OCI-LY3 (cell line): ENCODE results near the gene DOCK10.
A peak's percentile ranks its signal among the peaks of the same experiment; 100 is the strongest.

Experiments used
- H2AFZ ChIP-seq: fragments of 200-600, 300-600 bp; shearing (Covaris generic); 2 replicates; pipeline ENCODE4 v1.6.0; 2014; ENCODE audit warnings: antibody characterized with exemption, low read depth, low read length
- H3K27ac ChIP-seq: fragments of 200-600, 300-600 bp; sonication (generic); 2 replicates; pipeline ENCODE4 v1.5.1; 2014; ENCODE audit warnings: mild to moderate bottlenecking, low read length, moderate library complexity, mixed read lengths
- H3K27me3 ChIP-seq: fragments of 200-600, 300-600 bp; sonication (generic); 2 replicates; pipeline ENCODE4 v1.6.1; 2014; ENCODE audit warnings: low read depth, low read length, mixed read lengths
- H3K36me3 ChIP-seq: fragments of 200-600, 300-600 bp; sonication (generic); replicated peaks from 2 replicates; pipeline ENCODE3; 2014; ENCODE audit warnings: low read depth, low read length, mixed read lengths
- H3K4me1 ChIP-seq: fragments of 300-600, 200-600 bp; sonication (generic); 2 replicates; pipeline ENCODE4 v1.6.1; 2014; ENCODE audit warnings: low read length, mixed read lengths
- H3K4me2 ChIP-seq: fragments of 200-600, 300-600 bp; sonication (generic); 2 replicates; pipeline ENCODE4 v1.6.1; 2014; ENCODE audit warnings: low read length, mixed read lengths
- H3K4me3 ChIP-seq: fragments of 300-600, 200-600 bp; sonication (generic); 2 replicates; pipeline ENCODE4 v1.5.1; 2014; ENCODE audit warnings: antibody characterized with exemption, mild to moderate bottlenecking, low read length, moderate library complexity
- H3K79me2 ChIP-seq: fragments of 300-600, 200-600 bp; shearing (Covaris generic); 2 replicates; pipeline ENCODE4 v1.6.1; 2014; ENCODE audit warnings: mild to moderate bottlenecking, low read length, mixed read lengths
- H3K9ac ChIP-seq: fragments of 300-600, 200-600 bp; shearing (Covaris generic); 2 replicates; pipeline ENCODE4 v1.6.0; 2014; ENCODE audit warnings: mild to moderate bottlenecking, low read length, moderate library complexity
- H3K9me3 ChIP-seq: fragments of 200-600, 300-600 bp; shearing (Covaris generic); 2 replicates; pipeline ENCODE4 v1.6.1; 2014; ENCODE audit warnings: low read length, mixed read lengths; ENCODE audit not compliant: insufficient read depth
- H4K20me1 ChIP-seq: fragments of 200-600, 300-600 bp; sonication (generic); 2 replicates; pipeline ENCODE4 v1.6.1; 2016; ENCODE audit warnings: low read length, mixed read lengths; ENCODE audit not compliant: insufficient read depth
- EZH2phosphoT487 ChIP-seq: fragments of 200-600 bp; shearing (Covaris generic); IDR thresholded peaks from 2 replicates; pipeline ENCODE4 v1.6.1; 2018; ENCODE audit warnings: antibody characterized with exemption, mixed run types, low read depth
- TF ChIP-seq, protein P1 (sequence below): fragments of 200-600, 300-600 bp; sonication (generic); IDR thresholded peaks from 2 replicates; pipeline ENCODE4 v1.5.1; 2014; ENCODE audit warnings: antibody characterized with exemption, low read length, low read depth

The DOCK10 gene

GRCh38 chr2:224780823-224781222, 261.4 kb downstream of the DOCK10 start:
- no peak overlapping the region for H3K27ac ChIP-seq
- no peaks in the 10 kb centered on the region for H3K79me2 ChIP-seq
- no peaks in the 10 kb centered on the region for H4K20me1 ChIP-seq
- no peak overlapping the region for H3K9ac ChIP-seq
- no peaks in the 10 kb centered on the region for H3K27me3 ChIP-seq
- no peak overlapping the region for H2AFZ ChIP-seq
- no peaks in the 10 kb centered on the region for H3K4me1 ChIP-seq
- TF ChIP-seq, protein P1, sequence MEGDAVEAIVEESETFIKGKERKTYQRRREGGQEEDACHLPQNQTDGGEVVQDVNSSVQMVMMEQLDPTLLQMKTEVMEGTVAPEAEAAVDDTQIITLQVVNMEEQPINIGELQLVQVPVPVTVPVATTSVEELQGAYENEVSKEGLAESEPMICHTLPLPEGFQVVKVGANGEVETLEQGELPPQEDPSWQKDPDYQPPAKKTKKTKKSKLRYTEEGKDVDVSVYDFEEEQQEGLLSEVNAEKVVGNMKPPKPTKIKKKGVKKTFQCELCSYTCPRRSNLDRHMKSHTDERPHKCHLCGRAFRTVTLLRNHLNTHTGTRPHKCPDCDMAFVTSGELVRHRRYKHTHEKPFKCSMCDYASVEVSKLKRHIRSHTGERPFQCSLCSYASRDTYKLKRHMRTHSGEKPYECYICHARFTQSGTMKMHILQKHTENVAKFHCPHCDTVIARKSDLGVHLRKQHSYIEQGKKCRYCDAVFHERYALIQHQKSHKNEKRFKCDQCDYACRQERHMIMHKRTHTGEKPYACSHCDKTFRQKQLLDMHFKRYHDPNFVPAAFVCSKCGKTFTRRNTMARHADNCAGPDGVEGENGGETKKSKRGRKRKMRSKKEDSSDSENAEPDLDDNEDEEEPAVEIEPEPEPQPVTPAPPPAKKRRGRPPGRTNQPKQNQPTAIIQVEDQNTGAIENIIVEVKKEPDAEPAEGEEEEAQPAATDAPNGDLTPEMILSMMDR, result no peak
- TF ChIP-seq EZH2phosphoT487, result no peak
- no peak overlapping the region for H3K4me2 ChIP-seq
- H3K9me3 ChIP-seq, result no peaks in the 10 kb centered on the region
- H3K4me3 ChIP-seq, result no peak overlapping the region
- peaks cover 16% of the 10 kb centered on the region for H3K36me3 ChIP-seq

DNA sequence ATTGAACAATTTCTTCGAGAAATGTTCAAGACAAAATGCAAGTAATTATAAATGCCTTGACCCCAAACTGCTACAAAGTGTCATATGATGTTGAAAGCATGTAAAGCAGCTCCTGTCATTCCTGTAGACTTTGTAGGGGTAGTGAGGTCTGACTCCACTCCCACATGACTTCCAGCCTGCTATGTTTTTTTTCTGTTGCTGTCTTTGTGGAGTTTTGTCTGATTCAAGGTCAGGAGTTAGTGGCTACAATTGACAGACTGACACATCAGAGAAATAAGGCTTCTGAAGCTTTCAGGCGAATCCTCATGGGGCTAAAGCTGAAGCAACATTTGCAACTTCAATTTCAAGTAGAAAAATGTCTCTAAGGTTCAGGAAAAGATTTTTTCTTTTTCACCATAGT, 262.2 kb downstream of the DOCK10 start:
- no peaks in the 10 kb centered on the region for H4K20me1 ChIP-seq
- no peak overlapping the region for H2AFZ ChIP-seq
- no peaks in the 10 kb centered on the region for H3K27me3 ChIP-seq
- H3K27ac ChIP-seq, result no peak overlapping the region
- no peak overlapping the region for H3K4me3 ChIP-seq
- no peaks in the 10 kb centered on the region for H3K9me3 ChIP-seq
- H3K9ac ChIP-seq, result no peak overlapping the region
- H3K4me1 ChIP-seq, result no peaks in the 10 kb centered on the region
- TF ChIP-seq, protein P1, result no peak
- no peak for TF ChIP-seq EZH2phosphoT487
- H3K4me2 ChIP-seq, result no peak overlapping the region
- no peaks in the 10 kb centered on the region for H3K79me2 ChIP-seq
- H3K36me3 ChIP-seq, result peaks cover 16% of the 10 kb centered on the region

DNA sequence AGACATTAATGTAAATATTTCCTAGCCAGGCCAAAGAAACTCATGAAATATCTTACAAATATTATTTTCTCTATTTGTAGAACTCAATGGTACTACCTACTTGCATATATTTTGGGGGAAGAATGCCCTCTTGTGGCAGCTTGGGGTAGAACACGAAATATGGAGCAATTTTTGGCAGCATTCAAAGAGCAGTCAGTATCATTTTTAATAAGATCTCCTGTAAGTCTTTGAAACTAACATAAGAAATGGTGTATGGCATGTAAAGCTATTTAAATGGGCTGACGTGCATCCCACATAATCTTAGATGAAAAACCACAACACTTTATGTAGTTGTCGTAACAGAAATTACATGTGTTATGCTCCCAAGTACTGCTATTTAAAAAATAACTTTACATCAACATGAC, 263.8 kb downstream of the DOCK10 start:
- Histone ChIP-seq H3K36me3 (peaks cover 14% of the 10 kb centered on the region), H4K20me1 (no peaks in the 10 kb centered on the region), H3K9ac (no peak overlapping the region), H3K4me3 (no peak overlapping the region), H3K27me3 (no peaks in the 10 kb centered on the region), H3K27ac (no peak overlapping the region), H3K4me1 (no peaks in the 10 kb centered on the region), H3K9me3 (no peaks in the 10 kb centered on the region), H3K4me2 (no peak overlapping the region), H2AFZ (no peak overlapping the region), H3K79me2 (no peaks in the 10 kb centered on the region)
- TF ChIP-seq, protein P1, result peak; percentile 72
- no peak for TF ChIP-seq EZH2phosphoT487

- Histone ChIP-seq H3K4me3 (no peak overlapping the region), H3K36me3 (peaks cover 17% of the 10 kb centered on the region), H3K27me3 (no peaks in the 10 kb centered on the region), H2AFZ (no peak overlapping the region), H3K79me2 (no peaks in the 10 kb centered on the region), H3K9ac (no peak overlapping the region), H4K20me1 (no peaks in the 10 kb centered on the region), H3K9me3 (no peaks in the 10 kb centered on the region), H3K4me1 (no peaks in the 10 kb centered on the region), H3K27ac (no peak overlapping the region), H3K4me2 (no peak overlapping the region)
- TF ChIP-seq EZH2phosphoT487, result no peak
- TF ChIP-seq, protein P1, result no peak
Observed at GRCh38 chr2:224777559-224777930, 264.7 kb downstream of the DOCK10 start.
